ENCODE results near the gene CLEC16A.

The CLEC16A gene

GRCh38 chr16:11066261-11066870 lies 122.0 kb downstream of the CLEC16A start:
- DNase-seq = no peak

- DNase-seq = no peak
Observed at GRCh38 chr16:11067266-11067665, 122.9 kb downstream of the CLEC16A start.

- DNase-seq = no peak
Observed at GRCh38 chr16:11067697-11068141, 123.4 kb downstream of the CLEC16A start.

GRCh38 chr16:11071829-11072228 lies 127.5 kb downstream of the CLEC16A start:
- no peak for DNase-seq

- no peak for DNase-seq
Observed at GRCh38 chr16:11072420-11073153, 128.2 kb downstream of the CLEC16A start.

- DNase-seq = no peak
Observed at GRCh38 chr16:11073407-11073999, 129.1 kb downstream of the CLEC16A start.

- no peak for DNase-seq
Observed at GRCh38 chr16:11074131-11074530, 129.8 kb downstream of the CLEC16A start.

- no peak for DNase-seq
Observed at GRCh38 chr16:11075163-11075562, 130.8 kb downstream of the CLEC16A start.

GRCh38 chr16:11076259-11077018 lies 132.1 kb downstream of the CLEC16A start:
- peak; percentile 53 for DNase-seq

GRCh38 chr16:11078812-11079459 lies 134.6 kb downstream of the CLEC16A start:
- DNase-seq = no peak

- no peak for DNase-seq
Observed at GRCh38 chr16:11079652-11080187, 135.4 kb downstream of the CLEC16A start.

GRCh38 chr16:11080327-11080967 lies 136.1 kb downstream of the CLEC16A start:
- DNase-seq = no peak

- no peak for DNase-seq
Observed at GRCh38 chr16:11080999-11081630, 136.8 kb downstream of the CLEC16A start.

GRCh38 chr16:11082108-11082859 lies 137.9 kb downstream of the CLEC16A start:
- no peak for DNase-seq

- no peak for DNase-seq
Observed at GRCh38 chr16:11082860-11083388, 138.6 kb downstream of the CLEC16A start.

GRCh38 chr16:11084484-11084875 lies 140.1 kb downstream of the CLEC16A start:
- no peak for DNase-seq

GRCh38 chr16:11084876-11085485 lies 140.6 kb downstream of the CLEC16A start:
- no peak for DNase-seq

- no peak for DNase-seq
Observed at GRCh38 chr16:11085916-11086315, 141.6 kb downstream of the CLEC16A start.

- no peak for DNase-seq
Observed at GRCh38 chr16:11087691-11088073, 143.3 kb downstream of the CLEC16A start.
